ENCODE results near the gene SPEG. TPM values are rescaled to one million over a fixed set of nuclear protein-coding genes. Genes with fewer than 3 reads are reported as not detected.

The SPEG gene
- total RNA-seq, 2 donors from 2014 or later, result 23.1 to 29.8 TPM

DNA sequence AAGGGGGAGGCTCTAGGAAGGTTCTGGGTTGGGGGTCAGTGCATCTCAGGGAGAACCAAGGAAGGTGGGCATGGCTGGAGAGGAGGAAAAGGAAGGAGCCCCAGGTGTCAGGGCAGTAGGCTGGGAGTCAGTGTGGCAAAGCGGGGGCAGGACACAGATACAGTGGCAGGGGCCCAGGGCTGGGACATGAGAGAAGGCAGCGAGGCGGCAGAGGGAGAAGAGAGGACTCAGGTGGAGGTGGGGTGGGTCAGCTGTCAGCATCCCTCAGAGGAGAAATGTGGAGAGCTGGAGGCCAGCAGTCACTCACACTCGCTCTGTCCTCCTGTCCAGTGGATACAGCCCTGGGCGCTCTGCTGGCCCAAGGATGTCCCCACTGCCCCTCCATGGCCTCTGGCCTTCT is 58.4 kb downstream of the SPEG start:
- no peak for DNase-seq
- no peak overlapping the region for H3K9ac ChIP-seq (ENCODE audit: extremely low read depth, low read length, poor library complexity, severe bottlenecking)
- H3K27ac ChIP-seq (ENCODE audit: low read depth, low read length), result no peak overlapping the region
- TF ChIP-seq, protein P1, sequence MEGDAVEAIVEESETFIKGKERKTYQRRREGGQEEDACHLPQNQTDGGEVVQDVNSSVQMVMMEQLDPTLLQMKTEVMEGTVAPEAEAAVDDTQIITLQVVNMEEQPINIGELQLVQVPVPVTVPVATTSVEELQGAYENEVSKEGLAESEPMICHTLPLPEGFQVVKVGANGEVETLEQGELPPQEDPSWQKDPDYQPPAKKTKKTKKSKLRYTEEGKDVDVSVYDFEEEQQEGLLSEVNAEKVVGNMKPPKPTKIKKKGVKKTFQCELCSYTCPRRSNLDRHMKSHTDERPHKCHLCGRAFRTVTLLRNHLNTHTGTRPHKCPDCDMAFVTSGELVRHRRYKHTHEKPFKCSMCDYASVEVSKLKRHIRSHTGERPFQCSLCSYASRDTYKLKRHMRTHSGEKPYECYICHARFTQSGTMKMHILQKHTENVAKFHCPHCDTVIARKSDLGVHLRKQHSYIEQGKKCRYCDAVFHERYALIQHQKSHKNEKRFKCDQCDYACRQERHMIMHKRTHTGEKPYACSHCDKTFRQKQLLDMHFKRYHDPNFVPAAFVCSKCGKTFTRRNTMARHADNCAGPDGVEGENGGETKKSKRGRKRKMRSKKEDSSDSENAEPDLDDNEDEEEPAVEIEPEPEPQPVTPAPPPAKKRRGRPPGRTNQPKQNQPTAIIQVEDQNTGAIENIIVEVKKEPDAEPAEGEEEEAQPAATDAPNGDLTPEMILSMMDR (conservative IDR thresholded peaks at IDR 0.05), result no peak
- H3K36me3 ChIP-seq (ENCODE audit: control insufficient read depth, insufficient read depth, low read length), result no peaks in the 10 kb centered on the region
- Mint-ChIP-seq H3K9me3 (no peaks in the 10 kb centered on the region), H3K4me3 (no peak overlapping the region), H3K4me1 (peaks cover 3% of the 10 kb centered on the region), H3K27me3 (ENCODE audit: insufficient read depth) (peaks cover 74% of the 10 kb centered on the region), H3K36me3 (ENCODE audit: low read depth) (no peaks in the 10 kb centered on the region), H3K27ac (no peak overlapping the region)
- WGBS, 2 experiments (ENCODE audit: insufficient coverage in 1 of 2, insufficient read length in 1 of 2), result 94 to 100% methylated on average over 4 to 5 of the region's 5 CpGs
- H3K27me3 ChIP-seq (ENCODE audit: control insufficient read depth, insufficient read depth, low read length, poor library complexity, severe bottlenecking), result peaks cover 59% of the 10 kb centered on the region
- peaks cover 7% of the 10 kb centered on the region for H3K4me1 ChIP-seq (ENCODE audit: control insufficient read depth, insufficient read depth, low read length)
- H3K9me3 ChIP-seq (ENCODE audit: control insufficient read depth, low read length), result no peaks in the 10 kb centered on the region
- no peak overlapping the region for H3K4me3 ChIP-seq (ENCODE audit: low read length)

DNA sequence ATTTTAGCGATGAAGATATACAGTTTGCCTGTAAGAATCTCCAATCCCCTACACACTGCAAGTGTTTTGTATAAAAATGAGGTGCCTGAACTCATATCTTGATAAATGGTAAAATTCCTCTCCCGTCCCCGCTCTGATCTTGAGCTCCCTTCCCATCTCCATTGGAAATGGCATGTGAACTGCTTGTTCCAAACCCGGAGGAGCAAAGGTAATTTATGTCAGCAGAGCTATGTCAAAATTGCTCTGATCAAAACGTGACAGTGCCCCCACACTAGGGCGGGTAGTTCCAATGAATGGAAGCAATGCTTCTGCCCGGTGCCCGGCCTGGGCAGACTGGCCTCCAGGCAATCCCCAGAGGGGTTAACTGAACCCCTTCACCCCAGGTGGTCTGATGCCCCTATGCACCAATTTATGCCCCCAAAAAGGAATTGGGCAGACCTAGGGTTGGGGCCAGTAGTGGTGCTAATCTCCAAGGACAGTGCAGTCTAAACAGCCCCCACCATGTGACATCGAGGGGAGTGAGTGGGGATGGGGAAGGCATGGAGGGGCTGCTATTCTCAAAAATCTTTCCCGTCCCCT is 60.4 kb downstream of the SPEG start:
- H3K27ac ChIP-seq (ENCODE audit: low read depth, low read length), result no peak overlapping the region
- Mint-ChIP-seq H3K36me3 (ENCODE audit: low read depth) (no peaks in the 10 kb centered on the region), H3K27me3 (ENCODE audit: insufficient read depth) (peaks cover 72% of the 10 kb centered on the region), H3K4me1 (peaks cover 19% of the 10 kb centered on the region), H3K27ac (no peak overlapping the region), H3K4me3 (no peak overlapping the region), H3K9me3 (no peaks in the 10 kb centered on the region)
- no peaks in the 10 kb centered on the region for H3K9me3 ChIP-seq (ENCODE audit: control insufficient read depth, low read length)
- no peaks in the 10 kb centered on the region for H3K36me3 ChIP-seq (ENCODE audit: control insufficient read depth, insufficient read depth, low read length)
- 47 to 63% methylated on average over 6 to 10 of the region's 10 CpGs for WGBS, 2 experiments (ENCODE audit: insufficient coverage in 1 of 2, insufficient read length in 1 of 2)
- TF ChIP-seq, protein P1 (conservative IDR thresholded peaks at IDR 0.05), result no peak
- H3K4me3 ChIP-seq (ENCODE audit: low read length), result no peak overlapping the region
- DNase-seq, result no peak
- peaks cover 56% of the 10 kb centered on the region for H3K27me3 ChIP-seq (ENCODE audit: control insufficient read depth, insufficient read depth, low read length, poor library complexity, severe bottlenecking)
- peaks cover 9% of the 10 kb centered on the region for H3K4me1 ChIP-seq (ENCODE audit: control insufficient read depth, insufficient read depth, low read length)
- no peak overlapping the region for H3K9ac ChIP-seq (ENCODE audit: extremely low read depth, low read length, poor library complexity, severe bottlenecking)

DNA sequence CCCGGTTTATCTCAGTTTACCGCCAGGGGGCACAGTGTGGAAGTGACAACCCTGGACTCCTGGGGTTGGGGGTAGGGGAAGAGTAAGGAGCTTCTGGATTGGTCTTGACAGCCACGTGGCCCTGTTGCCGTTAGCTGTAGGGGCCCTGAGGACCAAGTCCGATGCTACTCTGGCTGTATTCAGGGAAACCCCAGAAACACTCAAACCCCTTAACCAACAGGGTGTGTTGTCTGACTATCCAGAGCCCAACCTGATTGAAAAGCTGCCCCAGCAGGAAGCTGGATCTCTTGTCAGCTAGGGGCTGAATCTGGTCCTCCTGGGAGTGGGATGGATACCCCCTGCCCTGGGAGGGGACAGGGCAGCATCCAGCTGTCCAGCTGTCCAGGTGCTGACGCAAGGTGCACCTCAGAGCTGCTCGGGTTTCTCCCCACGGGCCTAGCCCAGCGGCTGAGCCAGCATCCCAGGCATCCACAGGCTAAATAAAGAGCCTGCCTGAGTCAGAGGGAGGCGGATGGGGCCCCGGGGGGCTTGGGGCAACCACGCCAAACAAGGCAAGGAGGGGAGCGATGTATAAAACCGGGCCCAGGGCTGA is 61.0 kb downstream of the SPEG start:
- TF ChIP-seq, protein P1 (conservative IDR thresholded peaks at IDR 0.05), result peak; percentile 85
- Mint-ChIP-seq H3K27me3 (ENCODE audit: insufficient read depth) (peaks cover 70% of the 10 kb centered on the region), H3K4me1 (peaks cover 23% of the 10 kb centered on the region), H3K9me3 (no peaks in the 10 kb centered on the region), H3K36me3 (ENCODE audit: low read depth) (no peaks in the 10 kb centered on the region), H3K27ac (no peak overlapping the region), H3K4me3 (no peak overlapping the region)
- Histone ChIP-seq H3K9me3 (ENCODE audit: control insufficient read depth, low read length) (no peaks in the 10 kb centered on the region), H3K27ac (ENCODE audit: low read depth, low read length) (no peak overlapping the region), H3K36me3 (ENCODE audit: control insufficient read depth, insufficient read depth, low read length) (no peaks in the 10 kb centered on the region), H3K4me1 (ENCODE audit: control insufficient read depth, insufficient read depth, low read length) (peaks cover 9% of the 10 kb centered on the region), H3K4me3 (ENCODE audit: low read length) (no peak overlapping the region), H3K27me3 (ENCODE audit: control insufficient read depth, insufficient read depth, low read length, poor library complexity, severe bottlenecking) (peaks cover 56% of the 10 kb centered on the region), H3K9ac (ENCODE audit: extremely low read depth, low read length, poor library complexity, severe bottlenecking) (no peak overlapping the region)
- WGBS, 2 experiments (ENCODE audit: insufficient coverage in 1 of 2, insufficient read length in 1 of 2), result 37 to 49% methylated on average over 7 to 14 of the region's 14 CpGs
- DNase-seq, result peak; percentile 93
